Trophoblast cell (in vitro differentiated cells and primary cell): ENCODE results near the gene CHCHD2.
"Not testable (repeated sequence)": the region's sequence is repeated elsewhere in the genome, so short reads cannot be mapped to it uniquely, and the experiment has no call there.

Experiments used
- DNase-seq, 2 donors: peaks; one replicate each; pipeline ENCODE4 v3.0.0-alpha.2; 2016
- H2AFZ ChIP-seq: 2 replicates; pipeline ENCODE4 v1.6.1; 2013; ENCODE audit warnings: low read length, moderate library complexity, mild to moderate bottlenecking; ENCODE audit not compliant: insufficient read depth, poor library complexity
- H2AK5ac ChIP-seq: 2 replicates; pipeline ENCODE4 v1.6.1; 2013; ENCODE audit warnings: mild to moderate bottlenecking, low read length
- H2BK120ac ChIP-seq: 2 replicates; pipeline ENCODE4 v1.6.1; 2013; ENCODE audit warnings: low read length, mild to moderate bottlenecking, moderate library complexity; ENCODE audit not compliant: insufficient read depth, poor library complexity
- H2BK12ac ChIP-seq: 2 replicates; pipeline ENCODE4 v1.6.1; 2013; ENCODE audit warnings: mild to moderate bottlenecking, low read length, moderate library complexity
- H2BK5ac ChIP-seq: 2 replicates; pipeline ENCODE4 v1.6.1; 2013; ENCODE audit warnings: low read length, low read depth, moderate library complexity, mild to moderate bottlenecking; ENCODE audit not compliant: poor library complexity
- H3K14ac ChIP-seq: 2 replicates; pipeline ENCODE4 v1.6.1; 2013; ENCODE audit warnings: mild to moderate bottlenecking, low read length
- H3K18ac ChIP-seq: 2 replicates; pipeline ENCODE4 v1.6.1; 2013; ENCODE audit warnings: mild to moderate bottlenecking, low read length
- H3K23ac ChIP-seq: 2 replicates; pipeline ENCODE4 v1.6.1; 2013; ENCODE audit warnings: low read length
- H3K27ac ChIP-seq: 2 replicates; pipeline ENCODE4 v1.5.1; 2013; ENCODE audit warnings: low read depth, mild to moderate bottlenecking, inconsistent platforms, low read length, moderate library complexity
- H3K27me3 ChIP-seq: 2 replicates; pipeline ENCODE4 v1.6.1; 2013; ENCODE audit warnings: inconsistent platforms, mild to moderate bottlenecking, low read length, moderate library complexity; ENCODE audit not compliant: insufficient read depth
- H3K36me3 ChIP-seq, 2 experiments: 1 replicate in 1 of 2; 2 replicates in 1 of 2; pipeline ENCODE4 v1.6.1; 2013; ENCODE audit warnings: low read length in 2 of 2, mild to moderate bottlenecking in 2 of 2, moderate library complexity in 1 of 2; ENCODE audit not compliant: insufficient read depth in 2 of 2, control insufficient read depth in 1 of 2
- H3K4ac ChIP-seq: 2 replicates; pipeline ENCODE4 v1.6.1; 2013; ENCODE audit warnings: low read depth, mild to moderate bottlenecking, low read length, moderate library complexity
- H3K4me1 ChIP-seq, 2 experiments: 1 replicate in 1 of 2; 2 replicates in 1 of 2; pipeline ENCODE4 v1.6.1; 2013; ENCODE audit warnings: low read length in 2 of 2, mild to moderate bottlenecking in 2 of 2, moderate library complexity in 1 of 2; ENCODE audit not compliant: insufficient read depth in 2 of 2, control insufficient read depth in 1 of 2
- H3K4me2 ChIP-seq: 2 replicates; pipeline ENCODE4 v1.6.1; 2013; ENCODE audit warnings: inconsistent platforms, mild to moderate bottlenecking, low read length, moderate library complexity
- H3K4me3 ChIP-seq: 2 replicates; pipeline ENCODE4 v1.5.1; 2013; ENCODE audit warnings: mild to moderate bottlenecking, low read depth, low read length, inconsistent platforms
- H3K79me1 ChIP-seq: one replicate; pipeline ENCODE4 v1.6.1; 2013; ENCODE audit warnings: low read length
- H3K79me2 ChIP-seq: 2 replicates; pipeline ENCODE4 v1.6.1; 2013; ENCODE audit warnings: low read length, mild to moderate bottlenecking; ENCODE audit not compliant: control insufficient read depth, insufficient read depth, poor library complexity
- H3K9ac ChIP-seq: 2 replicates; pipeline ENCODE4 v1.6.1; 2013; ENCODE audit warnings: mild to moderate bottlenecking, low read length
- H3K9me3 ChIP-seq: 2 replicates; pipeline ENCODE4 v1.6.1; 2013; ENCODE audit warnings: low read depth, mild to moderate bottlenecking, control low read depth, inconsistent platforms, low read length; ENCODE audit not compliant: insufficient read depth
- H4K12ac ChIP-seq: 2 replicates; pipeline ENCODE4 v1.6.1; 2013; ENCODE audit warnings: low read depth, mild to moderate bottlenecking, low read length, moderate library complexity
- H4K8ac ChIP-seq: 2 replicates; pipeline ENCODE4 v1.6.1; 2013; ENCODE audit warnings: low read depth, mild to moderate bottlenecking, low read length, moderate library complexity
- H4K91ac ChIP-seq: one replicate; pipeline ENCODE4 v1.6.1; 2013; ENCODE audit warnings: low read depth, mild to moderate bottlenecking, low read length, moderate library complexity
- WGBS: extraction: QIAGEN DNeasy Blood & Tissue Kit; methylation state at CpG from one replicate; pipeline ENCODE4 v1.1.7; 2013; ENCODE audit warnings: missing lambda C conversion rate; ENCODE audit not compliant: insufficient read length, insufficient coverage; ENCODE audit errors: extremely low coverage; 5-methylcytosine and 5-hydroxymethylcytosine counted together

Gene CHCHD2

DNA sequence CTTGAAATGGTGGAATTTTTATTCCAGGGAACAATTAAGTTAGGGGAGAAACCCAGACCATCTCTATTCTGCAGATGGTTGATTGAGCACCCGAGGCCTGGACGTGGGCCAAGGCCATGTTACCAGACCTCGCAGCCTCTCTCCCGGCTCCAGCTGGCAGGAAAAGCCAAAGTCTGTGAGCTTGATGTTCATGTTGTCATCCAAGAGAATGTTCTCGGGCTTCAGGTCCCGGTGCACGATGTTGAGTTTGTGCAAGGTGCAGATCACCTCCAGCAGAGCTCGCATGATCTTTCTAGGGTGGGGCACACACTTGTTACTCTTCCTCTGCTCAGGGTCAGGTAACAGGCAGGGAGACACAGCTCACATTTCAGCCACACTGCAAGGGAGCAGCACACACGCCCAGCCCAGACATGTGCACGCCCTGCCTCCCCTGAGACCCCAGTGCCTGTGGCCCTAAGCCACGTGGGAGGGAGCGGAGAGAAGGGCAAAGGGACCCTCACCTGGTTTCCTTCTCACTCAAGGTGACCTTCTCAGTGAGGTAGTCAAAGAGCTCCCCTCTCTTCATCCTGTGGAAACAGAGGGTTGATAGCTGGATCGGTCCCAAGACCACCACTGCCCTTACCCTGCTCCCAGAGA, 23.0 kb downstream of the CHCHD2 start:
- no peak overlapping the region for H3K18ac ChIP-seq
- no peak overlapping the region for H2AFZ ChIP-seq
- H2AK5ac ChIP-seq: no peak overlapping the region
- no peak overlapping the region for H3K14ac ChIP-seq
- peak overlapping the region; percentile 36 for H4K12ac ChIP-seq
- H2BK12ac ChIP-seq: no peak overlapping the region
- H3K9me3 ChIP-seq: no peaks in the 10 kb centered on the region
- H3K23ac ChIP-seq: no peak overlapping the region
- no peaks in the 10 kb centered on the region for H3K79me2 ChIP-seq
- no peak for DNase-seq
- H3K27me3 ChIP-seq: no peaks in the 10 kb centered on the region
- no peak overlapping the region for H3K27ac ChIP-seq
- H3K9ac ChIP-seq: no peak overlapping the region
- no peak overlapping the region for H2BK5ac ChIP-seq
- H4K8ac ChIP-seq: no peak overlapping the region
- no peak overlapping the region for H2BK120ac ChIP-seq
- no peak overlapping the region for H3K4me3 ChIP-seq
- H3K79me1 ChIP-seq: no peaks in the 10 kb centered on the region
- no peaks in the 10 kb centered on the region for H3K4me1 ChIP-seq
- H3K4ac ChIP-seq: no peak overlapping the region
- no peak overlapping the region for H4K91ac ChIP-seq
- H3K36me3 ChIP-seq: peaks cover 24 to 30% of the 10 kb centered on the region in 2 experiments
- no CpG with 5 or more reads among the region's 13 CpGs for WGBS
- no peak overlapping the region for H3K4me2 ChIP-seq

DNA sequence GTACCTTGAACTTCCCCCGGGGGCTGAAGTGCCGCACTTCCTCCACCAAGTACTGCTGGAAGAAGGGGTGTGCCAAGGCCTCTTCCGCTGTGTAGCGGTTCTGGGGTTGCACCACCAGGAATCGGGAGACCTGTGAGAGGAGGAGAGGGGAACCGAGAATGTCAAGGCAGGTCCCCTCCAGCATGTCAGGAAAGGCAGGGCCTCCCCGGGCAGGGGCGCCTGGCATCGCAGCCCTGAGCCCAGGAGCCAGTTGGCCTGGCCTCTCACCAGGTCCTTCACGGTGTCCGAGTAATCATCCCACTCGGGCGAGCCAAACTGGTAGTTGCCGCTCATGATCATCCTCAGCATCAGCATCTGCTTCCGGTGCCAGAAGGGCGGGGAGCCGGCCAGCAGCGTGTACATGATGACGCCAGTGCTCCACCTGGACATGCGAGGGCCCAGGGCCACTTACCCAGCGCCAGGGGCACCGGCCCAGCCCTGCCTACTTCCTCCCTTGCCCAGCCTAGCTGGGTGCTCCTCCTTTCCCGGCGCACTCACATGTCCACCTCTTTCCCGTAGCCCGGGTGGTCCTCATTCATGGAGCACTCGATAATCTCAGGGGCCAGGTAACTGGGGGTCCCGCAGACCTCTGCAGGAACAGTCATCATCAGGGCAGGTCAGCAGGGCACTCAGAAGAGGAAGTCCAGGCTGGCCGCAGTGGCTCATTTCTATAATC, 24.5 kb downstream of the CHCHD2 start:
- Histone ChIP-seq H4K91ac (no peak overlapping the region), H3K9me3 (no peaks in the 10 kb centered on the region), H2AFZ (no peak overlapping the region), H2BK12ac (no peak overlapping the region), H3K27ac (no peak overlapping the region), H3K79me2 (no peaks in the 10 kb centered on the region), H2AK5ac (no peak overlapping the region), H4K12ac (no peak overlapping the region), H3K23ac (no peak overlapping the region), H3K4ac (no peak overlapping the region), H3K18ac (no peak overlapping the region), H4K8ac (no peak overlapping the region), H2BK120ac (no peak overlapping the region), H3K4me1 (no peaks in the 10 kb centered on the region), H3K4me2 (no peak overlapping the region), H3K4me3 (no peak overlapping the region), H2BK5ac (no peak overlapping the region), H3K27me3 (no peaks in the 10 kb centered on the region), H3K14ac (no peak overlapping the region), H3K36me3 (peaks cover 29 to 37% of the 10 kb centered on the region in 2 experiments), H3K9ac (no peak overlapping the region), H3K79me1 (no peaks in the 10 kb centered on the region)
- WGBS: no CpG with 5 or more reads among the region's 29 CpGs
- no peak for DNase-seq

DNA sequence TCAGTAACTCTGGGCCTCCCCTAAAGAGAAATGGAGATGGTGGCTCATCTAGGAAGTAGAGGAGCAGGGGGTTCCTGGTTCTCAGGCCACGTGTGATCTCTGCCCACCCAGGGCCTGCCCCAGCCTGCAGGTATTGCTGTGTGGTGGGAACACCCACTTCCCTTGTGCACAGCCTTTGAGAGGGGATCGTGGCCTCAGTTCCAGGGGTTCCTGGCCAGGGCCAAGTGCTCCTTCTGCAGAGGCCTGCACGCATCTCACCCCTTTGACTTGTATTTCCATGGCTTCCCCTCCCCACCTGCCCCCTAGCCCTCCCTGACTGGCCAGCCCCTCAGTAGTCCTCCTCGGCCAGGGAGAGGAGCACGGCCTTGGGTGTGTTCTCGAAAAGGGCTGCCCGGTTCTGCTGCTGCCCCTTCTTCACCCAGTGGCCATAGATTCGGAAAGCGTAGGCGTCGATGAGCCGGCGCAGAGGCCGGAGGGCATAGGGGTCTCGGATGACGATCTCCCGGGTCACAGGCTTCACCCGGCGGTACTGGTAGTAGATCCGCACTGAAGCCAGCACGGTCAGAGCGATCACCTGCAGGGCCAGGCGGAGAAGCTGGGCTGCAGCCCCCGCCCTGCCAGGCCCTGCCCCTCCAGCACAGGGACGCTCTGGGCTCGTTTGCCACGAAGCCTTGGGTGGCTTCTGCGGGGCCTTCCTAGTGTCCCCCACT, 25.4 kb downstream of the CHCHD2 start:
- DNase-seq, H2BK120ac ChIP-seq, H3K4ac ChIP-seq, H3K9me3 ChIP-seq, H4K8ac ChIP-seq, H4K12ac ChIP-seq, H3K14ac ChIP-seq, H2BK12ac ChIP-seq, H3K4me2 ChIP-seq, H3K27me3 ChIP-seq, H3K4me3 ChIP-seq, H3K79me2 ChIP-seq, H4K91ac ChIP-seq, H3K9ac ChIP-seq, H2AK5ac ChIP-seq, H3K4me1 ChIP-seq, H2AFZ ChIP-seq, H3K79me1 ChIP-seq, H3K27ac ChIP-seq, H3K23ac ChIP-seq, H3K18ac ChIP-seq, H2BK5ac ChIP-seq: not testable (repeated sequence)
- WGBS: no CpG with 5 or more reads among the region's 28 CpGs
- H3K36me3 ChIP-seq: peaks cover 33 to 42% of the 10 kb centered on the region in 2 experiments

DNA sequence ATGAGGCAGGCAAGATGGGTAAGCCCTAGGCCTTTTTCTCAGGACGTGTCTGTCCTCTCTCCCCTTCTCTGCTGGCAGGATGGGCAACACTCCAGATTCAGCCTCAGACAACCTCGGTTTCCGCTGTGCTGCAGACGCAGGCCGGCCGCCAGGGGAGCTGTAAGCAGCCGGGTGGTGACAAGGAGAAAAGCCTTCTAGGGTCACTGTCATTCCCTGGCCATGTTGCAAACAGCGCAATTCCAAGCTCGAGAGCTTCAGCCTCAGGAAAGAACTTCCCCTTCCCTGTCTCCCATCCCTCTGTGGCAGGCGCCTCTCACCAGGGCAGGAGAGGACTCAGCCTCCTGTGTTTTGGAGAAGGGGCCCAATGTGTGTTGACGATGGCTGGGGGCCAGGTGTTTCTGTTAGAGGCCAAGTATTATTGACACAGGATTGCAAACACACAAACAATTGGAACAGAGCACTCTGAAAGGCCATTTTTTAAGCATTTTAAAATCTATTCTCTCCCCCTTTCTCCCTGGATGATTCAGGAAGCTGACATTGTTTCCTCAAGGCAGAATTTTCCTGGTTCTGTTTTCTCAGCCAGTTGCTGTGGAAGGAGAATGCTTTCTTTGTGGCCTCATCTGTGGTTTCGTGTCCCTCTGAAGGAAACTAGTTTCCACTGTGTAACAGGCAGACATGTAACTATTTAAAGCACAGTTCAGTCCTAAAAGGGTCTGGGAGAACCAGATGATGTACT, 26.7 kb downstream of the CHCHD2 start:
- no peak overlapping the region for H3K23ac ChIP-seq
- H3K27ac ChIP-seq: no peak overlapping the region
- no peak overlapping the region for H3K4me3 ChIP-seq
- H3K9ac ChIP-seq: no peak overlapping the region
- DNase-seq: no peak
- H3K79me2 ChIP-seq: no peaks in the 10 kb centered on the region
- no peak overlapping the region for H2AFZ ChIP-seq
- no peaks in the 10 kb centered on the region for H3K27me3 ChIP-seq
- no peak overlapping the region for H3K14ac ChIP-seq
- H2BK12ac ChIP-seq: no peak overlapping the region
- H3K9me3 ChIP-seq: no peaks in the 10 kb centered on the region
- no peak overlapping the region for H4K8ac ChIP-seq
- no CpG with 5 or more reads among the region's 12 CpGs for WGBS
- peaks cover 33 to 42% of the 10 kb centered on the region in 2 experiments for H3K36me3 ChIP-seq
- no peak overlapping the region for H3K18ac ChIP-seq
- no peak overlapping the region for H2AK5ac ChIP-seq
- H2BK5ac ChIP-seq: no peak overlapping the region
- H3K4me1 ChIP-seq: no peaks in the 10 kb centered on the region
- H4K12ac ChIP-seq: no peak overlapping the region
- no peak overlapping the region for H2BK120ac ChIP-seq
- H3K4me2 ChIP-seq: no peak overlapping the region
- no peak overlapping the region for H4K91ac ChIP-seq
- no peak overlapping the region for H3K4ac ChIP-seq
- no peaks in the 10 kb centered on the region for H3K79me1 ChIP-seq
